Measurements from ENCODE around the gene IGFBP4. TPM values are rescaled to one million over a fixed set of nuclear protein-coding genes. Genes with fewer than 3 reads are reported as not detected.
A peak's percentile ranks its signal among the peaks of the same experiment; 100 is the strongest.

The IGFBP4 gene
- total and polyA plus RNA-seq, 2 donors (not counting 1 experiment from before 2014, with no cell fraction given) = 4.6 to 31.3 TPM

GRCh38 chr17:40417609-40418427, 25.4 kb upstream of the IGFBP4 start, which contains the start of gene TOP2A:
Gene TOP2A, minus strand, starts transcription at chr17:40417896. Its CDS starts 105 bp downstream, at chr17:40417791.
- DNase-seq = peak; percentile 99
- ChIA-PET CTCF (interaction anchor here (0.6 to 8.1 kb wide), 20 partner anchors 17 to 1245 kb away, joined by 3 to 65 read pairs (median 6); partner anchors contain the start of genes GJD3 and IGFBP4), POLR2A (interaction anchor here (0.5 to 1.3 kb wide), 10 partner anchors 10 to 1398 kb away, joined by 3 to 6 read pairs (median 3); no protein-coding TSS in a partner anchor)

More at GRCh38 chr17:40417609-40418427, 25.4 kb upstream of the IGFBP4 start, which contains the start of gene TOP2A:
- H4K20me1 ChIP-seq (ENCODE audit: control insufficient read depth, insufficient read depth, low read length, poor library complexity, severe bottlenecking) = no peaks in the 10 kb centered on the region
- intact Hi-C loops (cut with micrococcal nuclease) = loop anchor here (1.0 to 5.0 kb wide), 6 partner anchors 25 to 306 kb away; partner anchors contain the start of genes CDC6, IGFBP4 and WIPF2
- H3K27ac ChIP-seq (ENCODE audit: low read length in 2 of 2) = peak within 1 kb of the TSS; percentile 63 to 72
- peaks cover 15% of the 10 kb centered on the region for H3K4me1 Mint-ChIP-seq
- peak within 1 kb of the TSS; percentile 63 to 93 (median 84) for H3K4me3 ChIP-seq (ENCODE audit: control extremely low read depth in 1 of 5, extremely low read depth in 1 of 5, insufficient read depth in 1 of 5, low read depth in 2 of 5, low read length in 4 of 5)
- peak within 1 kb of the TSS; percentile 91 for H3K9ac ChIP-seq (ENCODE audit: low read length)
- H3K9me3 Mint-ChIP-seq (ENCODE audit: insufficient read depth) = no peaks in the 10 kb centered on the region
- no peaks in the 10 kb centered on the region for H3K27me3 ChIP-seq (replicated peaks in 1 of 4; ENCODE audit: control extremely low read depth in 1 of 4, control insufficient read depth in 3 of 4, insufficient read depth in 4 of 4, low read length in 3 of 4)
- H3K27ac Mint-ChIP-seq = peak within 1 kb of the TSS; percentile 86
- H3K4me3 Mint-ChIP-seq = peak within 1 kb of the TSS; percentile 89
- TF ChIP-seq EZH2 (IDR thresholded peaks at IDR 0.05; ENCODE audit: borderline replicate concordance, insufficient read depth, low read depth, low read length, poor library complexity, severe bottlenecking) (no peak), CTCF (IDR thresholded peaks at IDR 0.05) (no peak)
- peak; percentile 99 for ATAC-seq (ENCODE audit: low read depth)
- peaks cover 15% of the 10 kb centered on the region for H3K79me2 ChIP-seq (ENCODE audit: control insufficient read depth, insufficient read depth, low read length)
- H3K4me2 ChIP-seq (replicated peaks; ENCODE audit: low read depth, low read length, poor library complexity, severe bottlenecking) = peak within 1 kb of the TSS; percentile 84
- peaks cover 7 to 17% of the 10 kb centered on the region in 2 donors for H3K4me1 ChIP-seq (ENCODE audit: control insufficient read depth in 2 of 2, insufficient read depth in 2 of 2, low read length in 2 of 2)
- peak within 1 kb of the TSS; percentile 98 for H2AFZ ChIP-seq (ENCODE audit: insufficient read depth, low read depth, low read length, poor library complexity, severe bottlenecking)
- under 1% methylated on average over 46 of the region's 49 CpGs for WGBS (ENCODE audit: insufficient coverage)
- no peaks in the 10 kb centered on the region for H3K36me3 ChIP-seq (replicated peaks in 1 of 2; ENCODE audit: control extremely low read depth in 1 of 2, control insufficient read depth in 1 of 2, extremely low read depth in 1 of 2, insufficient read depth in 2 of 2, low read length in 1 of 2)
- no peaks in the 10 kb centered on the region for H3K27me3 Mint-ChIP-seq
- no peaks in the 10 kb centered on the region for H3K9me3 ChIP-seq (ENCODE audit: control extremely low read depth in 1 of 3, control insufficient read depth in 2 of 3, insufficient read depth in 1 of 3, low read length in 2 of 3)
